Pancreas (tissue), 10 donors: ENCODE measurements around the gene CTTNBP2. TPM values are rescaled to one million over a fixed set of nuclear protein-coding genes. Genes with fewer than 3 reads are reported as not detected.
A peak's percentile ranks its signal among the peaks of the same experiment; 100 is the strongest.

ENCODE experiments used
- ATAC-seq, 4 donors: fragments of 200-7000 bp; cut with Tn5 transposase; one replicate each; pipeline versions ENCODE4 v1.8.0 to v1.9.1; 2020; ENCODE audit warnings: mild to moderate bottlenecking in 4 of 4, moderate library complexity in 4 of 4
- DNase-seq, 6 donors: peaks; one replicate each; pipeline ENCODE4 v3.0.0-alpha.2; 2020
- FAIRE-seq: peaks from 2 replicates; lab custom pipeline; 2012; peaks lifted over from hg19 to GRCh38; lab: Jason Lieb, UNC
- H3K27ac ChIP-seq, 4 donors: fragments of 200-600 bp; sonication (generic); 1 replicate in 3 of 4; 2 replicates in 1 of 4; pipeline versions ENCODE4 v1.5.0 to v1.8.0; 2020
- H3K27me3 ChIP-seq, 4 donors: fragments of 200-600 bp; one replicate each; pipeline ENCODE4 v1.8.0; 2021
- H3K36me3 ChIP-seq, 3 donors: fragments of 200-600 bp; sonication (generic) in 1 of 3; one replicate each; pipeline versions ENCODE4 v1.5.0 to v1.8.0; 2020 to 2021
- H3K4me1 ChIP-seq, 3 donors: fragments of 200-600 bp; one replicate each; pipeline ENCODE4 v1.8.0; 2021
- H3K4me3 ChIP-seq, 4 donors: fragments of 200-600 bp; sonication (generic) in 2 of 4; one replicate each; pipeline versions ENCODE4 v1.5.0 to v1.8.0; 2020 to 2021
- H3K9me3 ChIP-seq, 4 donors: fragments of 200-600 bp; one replicate each; pipeline ENCODE4 v1.8.0; 2021
- WGBS, 2 donors: extraction: QIAGEN DNeasy Blood & Tissue Kit; methylation state at CpG; one replicate each; pipeline ENCODE4 v1.1.7; 2013; 5-methylcytosine and 5-hydroxymethylcytosine counted together
- intact Hi-C, 3 donors: fragments of 100-400 bp; cut with DNase I; formaldehyde crosslinking; loops; one replicate each; pipeline versions ENCODE4 v1.11.1 to v1.14.2; 2022
- polyA plus RNA-seq, 2 donors: library from polyadenylated mRNA; stranded (reverse); fragments of 200-250 nt; gene quantifications; one replicate each; pipeline ENCODE4 v1.2.3, GENCODE V29; 2013
- total RNA-seq, 6 donors: library from RNA; stranded (reverse); fragmentation: NEBNext Ultra II Directional in 4 of 6; extraction: Animal tissue kit (Norgen Biotek cat#: 25700) in 4 of 6; gene quantifications; one replicate each; pipeline versions ENCODE4 v1.2.1 to v1.2.4, GENCODE V29; 2021 to 2023
- TF ChIP-seq, protein P1 (sequence below), 4 donors: fragments of 200-600 bp; sonication (generic) in 3 of 4; IDR thresholded peaks; one replicate each; pipeline versions ENCODE4 v1.5.0 to v1.8.0; 2021; ENCODE audit warnings: antibody characterized with exemption in 4 of 4
- donor health status: healthy with polysubstance abuse.
- donor health status: DM: no; HTN: no; CAD: no; lungs with moderate emphysema.
- donor health status: DM: no; HTN: no; CAD: no.
- donor health status: control.
- donor health status: control.
- donor health status: Bipolar disorder and iron deficiency.
- donor health status: DM: yes; HTN: yes; CAD: no.
- donor health status: DM: no; HTN: no; CAD: no.
- donor health status: DM: no; HTN: no; CAD: no.
- donor health status: DM: yes; HTN: yes; CAD: no.

The CTTNBP2 gene
- total and polyA plus RNA-seq, 8 donors: 4.8 to 15.4 (median 10.5) TPM

DNA sequence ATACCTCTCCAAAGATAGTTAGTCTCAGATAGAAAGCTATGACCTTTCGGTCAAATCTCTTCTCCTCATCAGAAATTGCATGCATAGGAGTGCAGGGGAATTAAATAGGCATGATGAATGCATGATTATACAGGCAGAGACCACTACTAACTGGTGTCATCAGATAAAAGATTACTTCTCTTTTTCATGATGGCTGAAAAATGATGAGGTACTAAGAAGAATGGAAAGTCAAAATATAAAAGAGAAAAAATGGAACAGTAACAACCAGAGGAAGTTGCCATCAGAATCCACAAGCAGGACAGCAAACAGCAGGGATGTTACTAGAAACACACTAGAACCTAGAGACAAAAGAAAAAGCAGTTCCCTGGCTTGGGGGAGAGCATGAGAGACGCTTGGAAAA is 31.6 kb downstream of the CTTNBP2 start:
- Histone ChIP-seq H3K36me3 (peaks cover 0 to 7% (median 0%) of the 10 kb centered on the region in 3 donors), H3K27me3 (no peaks in the 10 kb centered on the region), H3K4me3 (no peak overlapping the region), H3K27ac (no peak overlapping the region), H3K9me3 (no peaks in the 10 kb centered on the region), H3K4me1 (no peaks in the 10 kb centered on the region)
- TF ChIP-seq, protein P1, sequence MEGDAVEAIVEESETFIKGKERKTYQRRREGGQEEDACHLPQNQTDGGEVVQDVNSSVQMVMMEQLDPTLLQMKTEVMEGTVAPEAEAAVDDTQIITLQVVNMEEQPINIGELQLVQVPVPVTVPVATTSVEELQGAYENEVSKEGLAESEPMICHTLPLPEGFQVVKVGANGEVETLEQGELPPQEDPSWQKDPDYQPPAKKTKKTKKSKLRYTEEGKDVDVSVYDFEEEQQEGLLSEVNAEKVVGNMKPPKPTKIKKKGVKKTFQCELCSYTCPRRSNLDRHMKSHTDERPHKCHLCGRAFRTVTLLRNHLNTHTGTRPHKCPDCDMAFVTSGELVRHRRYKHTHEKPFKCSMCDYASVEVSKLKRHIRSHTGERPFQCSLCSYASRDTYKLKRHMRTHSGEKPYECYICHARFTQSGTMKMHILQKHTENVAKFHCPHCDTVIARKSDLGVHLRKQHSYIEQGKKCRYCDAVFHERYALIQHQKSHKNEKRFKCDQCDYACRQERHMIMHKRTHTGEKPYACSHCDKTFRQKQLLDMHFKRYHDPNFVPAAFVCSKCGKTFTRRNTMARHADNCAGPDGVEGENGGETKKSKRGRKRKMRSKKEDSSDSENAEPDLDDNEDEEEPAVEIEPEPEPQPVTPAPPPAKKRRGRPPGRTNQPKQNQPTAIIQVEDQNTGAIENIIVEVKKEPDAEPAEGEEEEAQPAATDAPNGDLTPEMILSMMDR (IDR thresholded peaks at IDR 0.05): no peak
- WGBS, 2 donors: 79 to 86% methylated on average over 2 of the region's 2 CpGs
- FAIRE-seq: no peak
- intact Hi-C loops: no loop called here
- ATAC-seq: no peak
- no peak for DNase-seq

DNA sequence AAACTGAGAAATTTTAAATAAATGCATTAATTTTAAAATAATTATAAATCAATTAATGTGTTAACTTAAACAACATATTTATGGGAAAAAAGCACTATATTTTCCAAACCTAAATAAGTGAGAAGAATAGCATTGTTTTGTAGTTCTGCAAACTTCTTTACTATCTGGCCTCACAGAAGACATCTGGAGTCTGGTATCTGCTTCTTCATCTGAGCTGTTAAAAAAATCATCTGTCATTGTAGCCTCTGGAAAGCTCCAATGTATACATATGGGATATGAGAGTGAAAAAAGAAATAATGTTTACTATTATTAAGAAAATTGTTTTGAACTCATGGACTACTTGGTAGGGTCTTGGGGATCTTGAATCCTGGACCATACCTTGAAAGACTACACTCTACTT is 32.2 kb downstream of the CTTNBP2 start:
- no peak for DNase-seq
- Histone ChIP-seq H3K9me3 (no peaks in the 10 kb centered on the region), H3K27me3 (no peaks in the 10 kb centered on the region), H3K36me3 (peaks cover 0 to 7% (median 0%) of the 10 kb centered on the region in 3 donors), H3K4me3 (no peak overlapping the region), H3K4me1 (no peaks in the 10 kb centered on the region), H3K27ac (no peak overlapping the region)
- FAIRE-seq: no peak
- intact Hi-C loops: no loop called here
- TF ChIP-seq, protein P1 (IDR thresholded peaks at IDR 0.05): no peak
- no peak for ATAC-seq

DNA sequence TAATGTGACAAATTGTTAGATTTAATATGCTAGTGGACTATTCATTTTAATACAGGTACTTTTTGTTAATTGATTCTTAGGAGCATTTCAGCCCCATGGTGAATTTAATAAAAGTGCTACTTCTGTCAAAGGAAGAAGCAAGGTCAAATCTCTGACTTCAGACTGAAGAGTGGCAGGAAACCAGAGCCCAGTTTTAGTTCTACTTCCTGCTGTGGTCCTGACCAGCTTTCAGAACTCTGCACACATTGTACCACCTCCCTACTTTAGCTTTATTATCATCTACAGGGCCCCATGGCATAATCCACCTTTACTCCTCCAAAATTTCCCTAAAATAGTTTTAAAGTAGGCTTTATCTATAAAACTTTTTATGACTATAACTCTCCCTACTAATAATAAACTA is 33.7 kb downstream of the CTTNBP2 start:
- Histone ChIP-seq H3K4me1 (no peaks in the 10 kb centered on the region), H3K27ac (no peak overlapping the region), H3K27me3 (no peaks in the 10 kb centered on the region), H3K36me3 (peaks cover 0 to 2% (median 0%) of the 10 kb centered on the region in 3 donors), H3K9me3 (no peaks in the 10 kb centered on the region), H3K4me3 (no peak overlapping the region)
- intact Hi-C loops: no loop called here
- DNase-seq (no peak), FAIRE-seq (no peak), ATAC-seq (no peak)
- TF ChIP-seq, protein P1 (IDR thresholded peaks at IDR 0.05): no peak

DNA sequence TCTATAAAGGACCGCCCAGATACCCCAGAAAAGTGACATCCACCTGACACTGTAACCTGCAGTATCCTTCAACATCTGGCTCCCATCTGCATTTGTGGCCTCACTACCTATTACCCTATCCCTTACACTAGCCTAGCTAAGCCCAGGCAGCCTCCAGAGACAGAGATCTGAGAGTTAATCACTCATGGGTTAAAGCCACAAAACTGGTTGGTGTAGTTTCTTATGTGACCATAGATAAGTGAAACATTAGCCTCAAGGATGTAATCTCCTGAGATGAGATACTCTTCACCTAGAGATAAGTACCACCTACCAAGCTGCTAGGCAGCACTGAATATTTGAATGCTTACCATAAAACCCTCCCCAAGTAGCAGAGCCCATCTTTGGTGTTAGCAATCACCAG is 35.4 kb downstream of the CTTNBP2 start:
- Histone ChIP-seq H3K27me3 (no peaks in the 10 kb centered on the region), H3K27ac (no peak overlapping the region), H3K4me1 (no peaks in the 10 kb centered on the region), H3K9me3 (no peaks in the 10 kb centered on the region), H3K4me3 (no peak overlapping the region), H3K36me3 (no peaks in the 10 kb centered on the region)
- DNase-seq (no peak), FAIRE-seq (no peak), ATAC-seq (no peak)
- intact Hi-C loops: no loop called here
- WGBS, 2 donors: 100% methylated on average over 1 of the region's 1 CpG
- TF ChIP-seq, protein P1 (IDR thresholded peaks at IDR 0.05): no peak

DNA sequence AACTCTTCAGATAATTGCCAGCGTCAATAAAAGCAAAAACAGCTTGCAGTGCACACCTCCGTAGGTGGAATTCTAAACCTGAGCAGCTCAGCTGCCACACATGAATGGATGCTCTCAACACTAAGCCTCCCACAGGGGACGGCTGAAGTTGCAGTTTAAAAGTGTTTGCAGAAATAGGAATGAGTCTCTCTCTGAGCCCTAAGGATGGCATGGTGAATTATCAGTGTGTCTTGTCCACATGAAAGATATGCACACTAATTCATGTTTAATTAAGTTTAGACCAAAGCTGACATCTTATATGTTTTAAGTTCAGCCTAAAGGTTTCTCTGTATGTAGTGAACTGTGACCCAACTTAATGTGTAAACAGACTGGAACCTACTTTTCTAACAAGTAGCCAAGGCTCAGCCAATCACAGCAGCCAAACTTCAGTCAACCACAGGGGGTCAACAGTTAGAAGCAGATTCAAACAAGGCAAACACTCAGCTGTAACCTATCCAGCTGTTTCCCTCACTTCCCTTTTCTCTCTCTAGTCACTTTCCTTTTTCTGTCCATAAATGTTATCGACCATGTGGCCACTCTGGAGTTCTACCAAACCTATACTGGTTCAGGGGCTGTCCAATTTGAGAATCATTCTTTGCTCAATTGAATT is 38.1 kb downstream of the CTTNBP2 start:
- H3K27me3 ChIP-seq: no peaks in the 10 kb centered on the region
- H3K4me1 ChIP-seq: peaks cover 0 to 1% (median under 1%) of the 10 kb centered on the region in 3 donors
- FAIRE-seq: no peak
- TF ChIP-seq, protein P1 (IDR thresholded peaks at IDR 0.05): no peak
- no peak for DNase-seq
- intact Hi-C loops: no loop called here
- H3K4me3 ChIP-seq: no peak overlapping the region
- H3K27ac ChIP-seq: no peak overlapping the region
- no peaks in the 10 kb centered on the region for H3K36me3 ChIP-seq
- H3K9me3 ChIP-seq: no peaks in the 10 kb centered on the region
- ATAC-seq: peak in 1 of 4 donors; percentile 35
- WGBS, 2 donors: 56 to 62% methylated on average over 4 of the region's 4 CpGs
